ENCODE results near the gene HOMER3. TPM values are rescaled to one million over a fixed set of nuclear protein-coding genes. Genes with fewer than 3 reads are reported as not detected.

Gene HOMER3
- total RNA-seq, 1 donor from 2014 or later, result 222 TPM

DNA sequence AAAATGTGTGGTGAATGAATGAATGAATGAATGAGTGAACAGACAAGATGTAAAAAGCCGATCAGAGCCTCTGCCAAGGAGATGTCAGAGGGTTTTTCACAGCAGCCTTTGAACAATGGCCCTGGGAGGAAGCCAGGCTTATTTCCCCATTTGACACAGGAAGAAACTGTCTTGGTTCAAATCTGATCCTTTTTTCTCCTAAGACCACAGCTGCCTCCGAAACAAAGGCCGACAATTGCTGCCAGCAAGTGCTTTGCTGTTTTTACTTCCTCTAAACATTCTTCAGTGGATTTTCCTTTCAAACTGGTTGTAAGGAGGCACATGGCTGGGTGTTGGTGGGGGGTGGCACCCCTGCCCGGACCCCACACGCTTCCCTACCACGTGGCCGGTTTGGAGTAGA is 44.2 kb upstream of the HOMER3 start:
- Mint-ChIP-seq H3K27me3 (ENCODE audit: unreplicated experiment) (peaks cover 5% of the 10 kb centered on the region), H3K4me1 (ENCODE audit: unreplicated experiment) (peaks cover 28% of the 10 kb centered on the region), H3K9me3 (ENCODE audit: unreplicated experiment) (no peaks in the 10 kb centered on the region), H3K27ac (ENCODE audit: unreplicated experiment) (peak overlapping the region; percentile 99), H3K4me3 (ENCODE audit: unreplicated experiment) (peak overlapping the region; percentile 29), H3K36me3 (ENCODE audit: low read depth, unreplicated experiment) (no peaks in the 10 kb centered on the region)
- peak; percentile 49 for DNase-seq (ENCODE audit: low spot score)
- TF ChIP-seq, protein P1, sequence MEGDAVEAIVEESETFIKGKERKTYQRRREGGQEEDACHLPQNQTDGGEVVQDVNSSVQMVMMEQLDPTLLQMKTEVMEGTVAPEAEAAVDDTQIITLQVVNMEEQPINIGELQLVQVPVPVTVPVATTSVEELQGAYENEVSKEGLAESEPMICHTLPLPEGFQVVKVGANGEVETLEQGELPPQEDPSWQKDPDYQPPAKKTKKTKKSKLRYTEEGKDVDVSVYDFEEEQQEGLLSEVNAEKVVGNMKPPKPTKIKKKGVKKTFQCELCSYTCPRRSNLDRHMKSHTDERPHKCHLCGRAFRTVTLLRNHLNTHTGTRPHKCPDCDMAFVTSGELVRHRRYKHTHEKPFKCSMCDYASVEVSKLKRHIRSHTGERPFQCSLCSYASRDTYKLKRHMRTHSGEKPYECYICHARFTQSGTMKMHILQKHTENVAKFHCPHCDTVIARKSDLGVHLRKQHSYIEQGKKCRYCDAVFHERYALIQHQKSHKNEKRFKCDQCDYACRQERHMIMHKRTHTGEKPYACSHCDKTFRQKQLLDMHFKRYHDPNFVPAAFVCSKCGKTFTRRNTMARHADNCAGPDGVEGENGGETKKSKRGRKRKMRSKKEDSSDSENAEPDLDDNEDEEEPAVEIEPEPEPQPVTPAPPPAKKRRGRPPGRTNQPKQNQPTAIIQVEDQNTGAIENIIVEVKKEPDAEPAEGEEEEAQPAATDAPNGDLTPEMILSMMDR (IDR thresholded peaks at IDR 0.05; ENCODE audit: unreplicated experiment), result no peak

DNA sequence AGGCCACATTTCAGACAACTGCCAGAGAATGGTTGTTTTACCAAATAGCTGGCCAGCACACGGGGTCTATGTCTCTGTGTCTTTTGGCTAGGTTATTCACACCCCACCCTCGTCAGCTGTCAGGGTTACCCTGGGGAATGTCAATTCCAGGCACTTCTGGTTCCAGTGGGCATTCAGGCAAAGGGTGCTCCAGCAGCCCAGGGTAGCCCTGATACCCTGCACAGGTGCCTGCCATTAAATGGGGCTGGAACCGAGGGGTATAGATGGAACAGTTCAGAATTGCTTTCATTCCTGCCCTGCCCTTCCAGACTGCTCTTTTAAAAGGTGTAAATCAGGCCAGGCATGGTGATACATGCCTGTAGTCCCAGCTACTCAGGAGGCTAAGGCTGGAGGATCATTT is 43.2 kb upstream of the HOMER3 start:
- H3K36me3 Mint-ChIP-seq (ENCODE audit: low read depth, unreplicated experiment), result no peaks in the 10 kb centered on the region
- H3K27ac Mint-ChIP-seq (ENCODE audit: unreplicated experiment), result peak overlapping the region; percentile 77

DNA sequence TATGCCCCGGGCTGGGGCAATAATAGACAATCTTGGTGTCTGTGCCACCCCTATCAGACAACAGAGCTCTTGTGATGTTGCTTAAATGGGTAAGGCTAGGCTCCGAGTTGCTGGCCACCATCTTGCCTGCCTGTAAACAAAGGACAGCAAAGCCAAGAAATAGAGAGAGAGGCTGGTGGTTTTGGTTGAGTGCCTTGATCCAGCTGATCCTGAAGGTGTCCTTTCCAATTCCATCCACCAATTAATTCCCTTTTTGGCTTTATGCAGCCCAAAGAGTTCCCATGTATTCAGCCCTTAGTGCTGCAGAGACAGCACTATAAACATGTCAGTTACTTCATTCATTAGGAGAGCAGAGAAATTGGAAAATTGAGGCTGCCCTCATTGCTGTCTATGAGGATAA is 41.7 kb upstream of the HOMER3 start:
- Mint-ChIP-seq H3K9me3 (ENCODE audit: unreplicated experiment) (no peaks in the 10 kb centered on the region), H3K36me3 (ENCODE audit: low read depth, unreplicated experiment) (no peaks in the 10 kb centered on the region), H3K4me3 (ENCODE audit: unreplicated experiment) (no peak overlapping the region), H3K4me1 (ENCODE audit: unreplicated experiment) (peaks cover 34% of the 10 kb centered on the region), H3K27me3 (ENCODE audit: unreplicated experiment) (peaks cover 2% of the 10 kb centered on the region), H3K27ac (ENCODE audit: unreplicated experiment) (no peak overlapping the region)
- TF ChIP-seq, protein P1 (IDR thresholded peaks at IDR 0.05; ENCODE audit: unreplicated experiment), result no peak
- no peak for DNase-seq (ENCODE audit: low spot score)

More for the DNA sequence above, 43.2 kb upstream of the HOMER3 start:
- Mint-ChIP-seq H3K9me3 (ENCODE audit: unreplicated experiment) (no peaks in the 10 kb centered on the region), H3K27me3 (ENCODE audit: unreplicated experiment) (peaks cover 7% of the 10 kb centered on the region), H3K4me1 (ENCODE audit: unreplicated experiment) (peaks cover 28% of the 10 kb centered on the region), H3K4me3 (ENCODE audit: unreplicated experiment) (no peak overlapping the region)
- DNase-seq (ENCODE audit: low spot score), result no peak
- TF ChIP-seq, protein P1 (IDR thresholded peaks at IDR 0.05; ENCODE audit: unreplicated experiment), result no peak

DNA sequence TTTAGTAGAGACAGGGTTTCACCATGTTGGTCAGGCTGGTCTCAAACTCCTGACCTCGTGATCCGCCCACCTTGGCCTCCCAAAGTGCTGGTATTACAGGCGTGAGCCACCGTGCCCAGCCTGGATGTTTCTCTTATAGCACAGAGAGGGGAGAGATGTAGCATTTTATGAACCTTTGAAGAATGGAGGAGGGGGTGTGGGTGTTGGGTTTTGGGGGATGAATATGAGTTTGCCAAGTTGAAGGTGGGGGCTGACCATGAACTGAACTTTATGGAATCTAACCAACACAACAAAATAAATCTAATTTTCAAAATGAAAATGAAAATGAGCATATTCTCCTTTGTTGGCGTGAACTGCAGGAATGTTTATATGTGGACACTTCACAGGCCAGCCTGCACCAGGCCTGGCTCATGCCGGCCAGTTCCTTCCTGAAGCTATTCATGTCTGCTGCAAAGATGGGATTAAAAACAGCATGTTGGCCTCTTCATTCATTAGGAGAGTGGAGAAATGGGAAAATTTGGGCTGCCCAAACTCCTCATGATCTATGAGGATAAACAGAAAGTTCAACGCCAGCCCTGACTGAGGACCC is 39.5 kb upstream of the HOMER3 start:
- TF ChIP-seq, protein P1 (IDR thresholded peaks at IDR 0.05; ENCODE audit: unreplicated experiment), result no peak
- no peaks in the 10 kb centered on the region for H3K9me3 Mint-ChIP-seq (ENCODE audit: unreplicated experiment)
- no peak overlapping the region for H3K4me3 Mint-ChIP-seq (ENCODE audit: unreplicated experiment)
- H3K27ac Mint-ChIP-seq (ENCODE audit: unreplicated experiment), result peak overlapping the region; percentile 48
- H3K27me3 Mint-ChIP-seq (ENCODE audit: unreplicated experiment), result peaks cover 2% of the 10 kb centered on the region
- no peaks in the 10 kb centered on the region for H3K36me3 Mint-ChIP-seq (ENCODE audit: low read depth, unreplicated experiment)
- no peak for DNase-seq (ENCODE audit: low spot score)
- peaks cover 23% of the 10 kb centered on the region for H3K4me1 Mint-ChIP-seq (ENCODE audit: unreplicated experiment)

DNA sequence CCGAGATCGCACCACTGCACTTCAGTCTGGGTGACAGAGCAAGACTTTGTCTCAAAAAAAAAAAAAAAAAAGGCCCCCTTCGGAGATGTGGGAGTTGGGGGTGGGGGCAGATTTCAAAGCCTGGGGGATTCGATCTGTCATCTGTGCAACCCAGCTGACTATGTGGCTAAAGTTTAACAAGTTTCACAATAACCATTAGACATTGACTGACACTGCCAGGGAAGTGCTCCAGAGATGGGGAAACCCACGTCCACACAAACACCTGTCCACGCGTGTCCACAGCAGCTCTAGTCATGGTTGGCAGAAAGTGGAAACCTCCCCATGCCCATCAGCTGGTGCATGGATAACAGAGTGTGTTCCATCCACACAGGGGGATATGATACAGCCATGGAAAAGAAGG is 37.6 kb upstream of the HOMER3 start:
- no peaks in the 10 kb centered on the region for H3K9me3 Mint-ChIP-seq (ENCODE audit: unreplicated experiment)
- H3K4me1 Mint-ChIP-seq (ENCODE audit: unreplicated experiment), result peaks cover 12% of the 10 kb centered on the region
- no peak overlapping the region for H3K4me3 Mint-ChIP-seq (ENCODE audit: unreplicated experiment)
- DNase-seq (ENCODE audit: low spot score), result no peak
- H3K36me3 Mint-ChIP-seq (ENCODE audit: low read depth, unreplicated experiment), result no peaks in the 10 kb centered on the region
- TF ChIP-seq, protein P1 (IDR thresholded peaks at IDR 0.05; ENCODE audit: unreplicated experiment), result no peak
- H3K27ac Mint-ChIP-seq (ENCODE audit: unreplicated experiment), result no peak overlapping the region
- peaks cover 2% of the 10 kb centered on the region for H3K27me3 Mint-ChIP-seq (ENCODE audit: unreplicated experiment)

All from endothelial cell (in vitro differentiated cells).